ENCODE measurements around the gene COPE.
"Not testable (repeated sequence)": the region's sequence is repeated elsewhere in the genome, so short reads cannot be mapped to it uniquely, and the experiment has no call there.

COPE gene

DNA sequence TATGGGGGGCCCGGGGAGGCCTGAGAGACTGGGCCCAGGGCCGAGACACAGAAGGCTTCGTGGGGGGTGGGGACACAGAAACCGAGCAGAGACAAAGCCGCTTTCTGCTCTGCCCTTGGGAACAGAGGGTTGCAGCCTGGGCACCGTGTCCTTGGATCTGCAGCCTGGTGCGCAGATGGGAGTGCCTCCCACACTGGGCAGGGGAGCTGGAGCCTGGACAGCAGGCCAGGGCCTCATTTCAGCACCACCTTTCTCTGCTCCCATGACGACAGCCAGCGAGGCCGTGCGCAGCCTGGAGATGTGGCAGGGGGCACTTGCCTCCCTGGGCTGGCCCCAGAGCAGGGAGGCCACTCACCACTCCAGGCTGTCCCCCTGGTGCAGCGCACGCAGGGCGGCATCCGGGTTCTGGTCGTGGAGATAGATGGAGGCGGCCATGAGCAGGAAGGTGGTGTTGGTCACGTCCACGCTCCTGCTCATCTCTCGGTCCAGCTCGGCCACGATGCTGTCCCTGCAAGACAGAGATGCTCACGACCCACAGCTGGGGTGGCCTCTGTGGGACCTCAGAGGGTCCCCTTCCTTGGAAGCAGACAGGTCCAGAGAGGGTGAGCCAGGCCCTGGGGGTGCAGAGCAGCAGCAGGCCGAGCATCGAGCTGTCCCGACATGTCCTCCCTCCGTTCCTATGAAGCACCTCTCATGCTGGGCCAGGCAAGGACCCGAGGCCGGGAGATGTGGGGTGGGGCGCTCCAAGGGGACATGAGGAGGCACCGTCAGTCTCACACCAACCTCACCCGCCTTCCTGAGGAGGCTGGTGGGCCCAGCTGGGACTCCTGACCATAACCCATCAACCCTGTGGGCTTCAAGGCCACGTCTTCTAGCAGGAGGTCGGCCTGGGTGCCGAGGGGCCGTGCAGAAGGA is 12.3 kb downstream of the COPE start:
- no peak for DNase-seq

DNA sequence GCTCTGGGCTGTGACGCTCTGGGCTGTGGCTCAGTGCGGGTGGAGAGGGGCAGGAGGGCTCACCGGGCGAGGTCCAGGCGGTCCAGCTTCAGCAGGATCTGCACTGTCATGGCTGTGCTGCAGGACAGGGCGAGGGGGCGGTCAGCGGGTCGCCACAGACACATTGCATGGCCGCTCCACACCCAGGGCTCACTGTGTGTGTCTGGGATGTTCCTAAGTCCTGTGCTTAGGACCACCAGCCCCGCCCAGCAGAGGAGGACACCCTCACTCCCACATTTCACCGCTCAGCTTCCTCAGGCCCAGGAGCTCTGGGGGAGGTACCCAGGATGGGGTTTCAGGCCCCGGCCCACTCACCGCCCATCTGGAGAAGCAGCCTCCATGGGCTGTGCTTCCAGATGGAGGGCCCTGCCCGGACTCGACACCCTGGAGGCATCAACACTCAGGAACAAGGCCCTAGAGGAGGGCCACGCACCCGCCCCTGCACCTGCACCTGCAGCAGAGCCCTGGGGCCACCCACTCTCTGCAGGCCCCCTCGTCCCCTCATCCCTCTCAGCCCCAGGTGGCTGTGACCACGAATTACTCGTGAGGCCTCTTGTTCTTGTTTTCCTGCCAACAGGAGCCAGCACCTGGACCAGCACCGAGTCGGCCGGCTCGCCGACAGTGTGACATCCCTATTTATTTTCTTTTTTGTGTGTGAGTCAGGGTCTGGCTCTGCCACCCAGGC is 13.5 kb downstream of the COPE start:
- no peak for DNase-seq

DNA sequence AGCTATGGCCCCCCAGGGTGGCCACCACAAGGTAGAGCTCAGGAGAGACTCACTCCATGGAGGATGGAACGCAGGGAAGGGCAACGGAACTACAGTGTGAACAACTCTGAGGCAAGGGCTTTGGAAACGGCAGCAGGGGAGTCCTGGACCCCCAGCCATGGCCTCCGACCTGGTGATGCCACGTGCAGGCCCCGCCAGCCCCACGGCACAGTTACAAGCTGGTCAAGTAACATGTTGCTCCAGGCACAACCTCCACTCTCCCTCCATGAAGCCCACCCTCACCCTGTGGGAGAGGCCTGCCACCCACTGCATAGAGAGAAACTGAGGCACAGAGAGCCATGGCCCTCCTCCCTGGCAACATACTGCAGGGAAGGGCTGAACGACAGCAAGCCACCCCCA is 14.1 kb downstream of the COPE start:
- DNase-seq = no peak

DNA sequence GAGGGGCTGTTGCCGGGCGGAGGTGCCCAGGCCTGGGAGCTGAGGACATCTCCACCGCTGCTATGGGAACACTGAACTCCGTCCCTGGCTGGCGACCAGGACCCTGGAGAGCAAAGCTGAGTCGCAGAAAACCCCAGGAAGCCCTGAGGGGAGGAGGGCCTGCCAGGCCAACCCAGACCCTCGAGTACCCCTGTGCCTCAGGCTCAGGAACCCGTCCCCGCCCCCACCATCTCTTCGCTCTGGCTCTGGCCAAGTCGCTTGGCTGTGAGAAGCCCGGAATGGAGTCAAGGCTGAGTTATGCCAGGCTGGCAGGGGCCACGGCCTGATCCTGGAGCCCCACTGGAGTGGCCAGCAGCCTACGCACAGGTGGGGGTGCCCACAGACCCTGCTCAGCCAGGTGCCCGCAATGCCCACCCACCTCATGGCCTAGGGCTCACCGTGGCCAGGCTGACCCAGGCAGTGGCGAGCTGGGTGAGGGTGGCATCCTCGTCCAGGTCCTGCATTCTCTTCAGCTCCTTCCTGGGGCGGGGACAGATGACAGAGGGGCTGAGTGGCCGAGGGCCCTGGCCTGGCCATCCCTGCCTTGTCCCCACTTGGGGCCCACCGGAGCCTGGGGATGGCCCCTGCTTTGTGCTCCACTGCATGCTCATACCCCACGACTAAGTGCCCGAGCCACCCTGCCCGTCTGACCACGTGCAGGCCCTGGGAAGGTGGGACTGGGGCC is 14.7 kb downstream of the COPE start:
- no peak for DNase-seq

DNA sequence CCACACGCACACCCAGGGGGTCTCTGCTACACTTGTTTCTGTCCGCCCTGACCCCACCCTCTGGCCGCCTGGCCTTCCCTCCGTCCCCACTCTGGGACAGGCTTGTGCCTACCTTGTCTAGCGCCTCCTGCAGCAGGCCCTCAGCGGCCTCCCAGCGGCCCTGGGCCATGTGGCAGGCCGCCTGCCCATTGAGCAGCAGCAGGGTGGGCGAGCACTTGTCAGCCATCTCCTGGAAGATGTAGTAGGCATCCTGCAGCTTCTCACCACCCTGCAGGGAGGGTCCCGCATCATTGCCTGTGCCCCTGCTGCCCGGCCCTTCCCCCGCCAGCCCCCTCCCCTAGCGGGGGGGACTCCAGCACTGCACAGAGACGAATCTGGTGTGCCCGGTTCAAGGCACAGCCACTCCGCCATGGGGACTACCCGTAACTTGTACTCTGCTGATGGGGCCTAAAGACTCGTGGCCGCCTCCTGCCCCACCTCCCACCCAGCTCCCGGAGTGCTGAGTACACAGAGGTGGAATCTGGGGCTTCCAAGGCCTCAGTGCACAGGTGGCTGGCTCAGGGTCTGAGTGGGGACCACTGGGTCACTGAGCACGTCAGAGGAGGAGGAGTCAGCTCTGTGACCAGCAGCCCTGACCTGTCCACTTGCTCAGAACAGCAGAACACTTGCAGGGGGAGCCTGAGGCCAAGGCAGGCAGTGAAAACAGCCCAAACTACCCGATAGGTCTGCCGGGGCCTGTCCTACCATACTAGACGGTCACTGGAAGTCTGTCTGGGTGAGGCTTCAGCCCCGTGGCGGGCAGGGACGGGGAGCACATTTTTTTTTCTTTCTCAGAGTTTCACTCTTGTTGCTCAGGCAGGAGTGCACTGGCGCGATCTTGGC is 15.8 kb downstream of the COPE start:
- DNase-seq = no peak

DNA sequence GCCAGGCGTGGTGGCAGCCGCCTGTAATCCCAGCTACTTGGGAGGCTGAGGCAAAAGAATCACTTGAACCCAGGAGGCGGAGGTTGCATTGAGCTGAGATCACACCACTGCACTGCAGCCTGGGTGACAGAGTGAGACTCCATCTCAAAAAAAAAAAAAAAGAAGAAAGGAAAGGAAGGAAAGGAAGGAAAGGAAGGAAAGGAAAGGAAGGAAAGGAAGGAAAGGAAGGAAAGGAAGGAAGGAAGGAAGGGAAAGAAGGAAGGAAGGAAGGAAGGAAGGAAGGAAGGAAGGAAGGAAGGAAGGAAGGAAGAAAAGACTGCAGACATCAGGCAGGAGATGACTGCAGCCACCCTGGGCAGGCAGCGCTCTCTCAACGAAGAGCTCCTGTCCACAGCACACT is 16.7 kb downstream of the COPE start:
- not testable (repeated sequence) for DNase-seq

DNA sequence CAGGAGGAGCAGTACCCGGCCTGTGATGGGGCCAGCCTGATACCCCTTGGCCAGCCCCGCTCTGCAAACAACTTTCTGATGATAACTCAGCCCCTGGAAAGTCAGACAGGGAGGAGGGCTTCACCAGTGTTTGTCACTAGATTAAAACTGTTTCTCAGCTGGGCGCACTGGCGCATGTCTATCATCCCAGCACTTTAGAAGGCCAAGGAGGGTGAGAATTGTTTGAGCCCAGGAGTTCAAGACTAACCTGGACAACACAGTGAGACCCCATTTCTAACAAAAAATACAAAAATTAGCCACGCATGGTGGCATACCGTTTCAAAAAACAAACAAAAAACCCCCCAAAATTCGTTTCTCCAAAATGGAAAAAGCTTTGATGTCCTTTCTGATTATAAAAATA is 17.7 kb downstream of the COPE start:
- no peak for DNase-seq

DNA sequence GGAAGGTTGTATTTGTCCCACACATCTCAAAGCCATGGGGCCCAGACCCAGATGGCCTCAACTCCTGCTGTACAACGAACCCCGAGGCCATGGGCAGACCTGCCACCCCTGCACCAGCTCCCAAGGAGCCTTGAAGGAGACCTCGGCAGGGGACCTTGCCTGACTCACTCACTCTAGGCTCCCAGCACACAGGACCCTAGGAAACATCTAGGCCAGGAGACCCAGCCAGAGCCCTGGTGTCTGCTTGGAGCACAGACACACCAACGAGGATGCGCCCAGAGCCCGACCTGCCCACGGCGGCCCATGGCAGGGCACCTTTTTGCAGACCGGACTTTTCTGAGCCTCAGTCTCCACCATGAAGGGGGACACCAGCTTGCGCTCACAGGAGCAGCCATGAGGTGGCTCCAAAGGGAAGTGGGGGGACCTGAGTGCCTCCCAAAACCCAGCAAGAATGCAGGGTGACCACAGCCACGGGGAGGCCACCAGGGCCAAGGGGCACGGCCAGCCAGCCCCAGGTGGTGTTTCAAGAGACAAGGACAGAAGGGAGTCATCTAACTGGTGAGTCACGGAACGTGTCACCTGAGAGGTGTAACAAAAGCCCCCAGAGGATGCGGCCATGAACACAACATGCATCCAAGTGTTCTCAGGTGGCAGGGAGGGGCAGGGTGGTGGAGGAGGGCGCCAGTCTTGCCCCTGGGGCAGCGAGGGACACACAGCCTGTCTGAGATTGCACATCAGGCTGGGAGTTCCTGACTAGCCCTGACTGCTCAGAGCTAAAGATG is 18.3 kb downstream of the COPE start:
- no peak for DNase-seq

DNA sequence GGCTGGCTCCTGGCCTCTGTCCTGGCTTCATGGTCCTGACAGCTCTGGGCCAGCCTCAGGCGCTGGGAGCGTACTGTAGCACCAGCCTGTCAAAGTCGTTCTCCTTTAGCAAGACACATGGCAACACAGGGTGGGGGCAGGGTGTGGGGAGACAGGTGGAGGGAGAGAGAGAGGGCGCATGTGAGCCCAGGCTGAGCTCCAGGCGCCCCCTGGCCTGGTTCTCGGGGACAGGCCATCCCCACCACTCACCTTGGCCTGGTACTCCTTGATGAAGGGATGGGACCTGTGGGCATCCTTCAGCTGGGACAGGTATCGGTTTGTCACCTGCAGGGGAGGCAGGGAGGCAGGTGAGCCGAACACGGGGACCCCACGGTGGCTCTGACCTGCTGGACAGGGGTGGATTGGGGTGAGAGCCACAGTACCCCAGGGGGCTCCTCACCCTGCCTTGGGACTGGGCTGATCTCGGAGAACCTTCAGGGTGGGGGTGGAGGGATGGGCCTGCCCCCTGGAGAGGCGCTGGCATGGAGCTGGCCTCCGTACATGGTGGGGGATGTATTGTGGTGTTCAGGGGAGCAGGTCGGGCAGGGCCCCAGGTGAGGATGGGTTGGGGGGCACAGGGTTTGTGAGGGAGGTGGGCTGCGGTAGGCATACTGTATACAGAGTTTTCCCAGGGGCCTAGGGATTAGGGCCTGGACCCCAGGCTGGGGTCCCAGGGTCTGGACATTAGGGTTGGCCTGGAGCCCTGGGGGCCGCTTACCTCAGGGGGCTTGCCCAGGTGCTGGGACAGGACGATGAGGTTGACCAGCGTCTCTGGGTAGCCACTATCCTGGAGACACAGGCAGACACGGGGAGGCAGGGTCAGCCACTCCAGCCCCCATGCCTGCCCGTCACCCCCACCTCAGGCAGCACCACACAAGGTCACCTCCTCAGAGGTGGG is 19.3 kb downstream of the COPE start:
- no peak for DNase-seq

DNA sequence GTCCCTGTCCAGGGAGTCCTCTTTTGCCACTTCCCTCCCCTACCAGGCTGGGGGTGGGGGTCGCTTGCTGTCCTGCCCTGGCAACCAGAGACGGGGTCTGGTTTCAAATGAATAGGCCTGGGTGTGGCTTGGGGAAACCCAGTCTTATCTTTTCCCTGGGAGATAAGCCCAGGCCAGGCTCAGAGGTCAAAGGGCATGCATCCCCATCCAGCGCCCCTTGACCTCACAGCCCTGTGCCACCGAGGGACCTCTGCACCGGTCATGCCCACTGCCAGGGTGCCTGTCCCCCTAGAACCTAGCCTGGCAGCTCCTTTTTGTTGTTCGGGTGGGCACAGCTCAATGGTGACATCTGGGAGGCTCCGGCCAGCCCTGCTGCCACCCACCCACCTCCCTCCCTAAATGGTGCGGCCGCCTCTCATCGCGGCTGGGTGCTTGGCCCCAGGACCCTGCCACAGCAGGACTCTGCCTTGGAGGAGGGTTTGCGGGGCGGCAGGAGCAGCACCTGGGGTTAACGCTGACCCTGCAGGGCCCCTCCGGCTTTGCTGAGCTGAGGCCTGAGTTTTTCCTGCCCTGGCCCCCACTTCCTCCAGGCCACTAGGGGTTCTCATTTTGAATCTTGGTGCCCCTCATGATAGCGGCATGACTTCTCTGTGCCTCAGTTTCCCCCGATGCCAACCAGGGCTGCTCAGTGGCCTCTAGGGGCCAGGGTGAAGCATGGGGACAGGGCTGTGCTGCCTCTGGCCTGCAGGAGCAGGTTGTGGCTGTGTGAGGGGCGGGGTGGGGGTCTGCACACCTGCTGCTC is 20.4 kb downstream of the COPE start:
- DNase-seq = no peak

DNA sequence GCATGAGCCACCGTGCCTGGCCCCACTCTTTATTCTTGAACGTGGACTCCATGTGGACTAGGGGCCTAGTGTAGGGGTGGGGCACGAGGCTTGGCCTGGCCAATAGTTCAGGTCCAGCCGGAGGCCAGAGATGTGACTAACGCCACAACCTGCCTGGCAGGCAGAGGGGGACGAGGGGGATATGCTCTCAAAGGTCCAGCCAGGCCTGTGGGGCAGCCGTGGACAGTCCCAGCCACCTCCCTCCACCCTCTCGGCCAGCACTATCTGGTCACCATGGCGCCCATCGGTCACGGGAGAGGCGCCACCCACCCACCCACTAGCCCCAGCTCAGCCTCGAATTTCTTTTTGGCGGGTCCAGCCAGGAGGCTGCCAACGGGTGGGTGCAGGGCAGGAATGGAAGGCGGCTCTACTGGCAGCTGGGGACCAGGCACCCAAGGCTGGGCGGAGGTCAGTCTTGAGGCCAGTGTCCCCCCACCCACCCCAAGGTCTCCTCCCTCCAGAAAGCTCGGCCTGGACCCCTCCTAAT is 21.0 kb downstream of the COPE start:
- DNase-seq = no peak

DNA sequence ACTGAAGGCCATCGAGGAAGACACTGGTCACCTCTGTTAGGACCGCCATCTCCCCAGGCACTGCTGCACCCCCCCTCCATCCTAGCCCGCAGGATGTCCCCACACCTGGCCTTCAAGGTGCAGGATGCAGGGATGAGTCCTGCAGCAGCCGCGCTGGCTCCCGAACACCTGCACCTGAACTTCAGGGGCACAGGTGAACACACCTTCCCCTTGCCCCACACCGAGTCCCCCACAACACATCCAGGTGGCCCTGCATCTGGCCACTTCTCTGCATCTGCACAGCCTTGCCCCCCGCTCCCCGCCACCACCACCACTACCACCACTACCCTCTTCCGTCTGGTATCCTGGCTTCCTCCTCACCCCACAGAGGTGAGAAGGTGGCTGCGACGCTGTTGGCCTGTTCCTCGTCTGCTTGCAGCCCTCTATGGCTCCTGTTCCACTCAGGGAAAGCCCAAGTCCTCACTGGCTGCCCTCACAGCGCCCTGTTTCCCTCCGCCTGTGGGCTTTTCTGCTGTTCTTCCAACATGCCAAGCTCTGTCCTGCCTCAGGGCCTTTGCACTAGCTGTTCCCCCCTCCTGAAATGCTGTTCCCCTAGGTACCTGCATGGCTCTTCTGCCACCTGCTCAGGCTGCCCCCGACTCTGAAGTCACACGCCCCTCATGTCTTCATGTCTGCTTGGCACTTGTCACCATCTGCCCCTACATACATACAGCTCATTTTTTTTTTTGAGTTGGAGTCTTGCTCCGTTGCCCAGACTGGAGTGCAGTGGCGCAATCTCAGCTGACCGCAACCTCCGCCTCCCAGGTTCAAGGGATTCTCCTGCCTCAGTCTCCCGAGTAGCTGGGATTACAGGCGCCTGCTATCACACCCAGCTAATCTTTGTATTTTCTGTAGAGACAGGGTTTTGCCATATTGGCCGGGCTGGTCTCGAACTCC is 21.8 kb downstream of the COPE start:
- no peak for DNase-seq

DNA sequence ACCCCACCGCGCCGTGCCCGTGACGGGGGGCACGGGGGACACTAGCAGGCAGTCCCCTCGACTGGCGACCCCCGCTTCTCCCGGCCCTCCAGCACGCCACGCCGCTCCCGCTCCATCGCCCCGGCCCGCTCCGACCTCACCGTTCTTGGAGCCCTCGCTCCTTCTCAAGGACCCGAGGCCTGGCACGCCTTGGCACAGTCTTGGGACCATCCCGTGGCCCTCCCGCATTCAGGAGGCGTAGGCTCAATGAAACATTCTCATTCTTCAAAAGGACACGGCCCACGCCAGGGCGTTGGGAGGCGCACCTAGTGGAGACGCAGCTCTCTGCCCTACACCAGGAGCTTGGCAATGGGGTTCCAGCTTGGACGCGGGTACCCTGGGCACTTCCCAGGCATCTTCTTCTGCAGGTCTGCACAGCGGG is 22.8 kb downstream of the COPE start:
- DNase-seq = no peak

DNA sequence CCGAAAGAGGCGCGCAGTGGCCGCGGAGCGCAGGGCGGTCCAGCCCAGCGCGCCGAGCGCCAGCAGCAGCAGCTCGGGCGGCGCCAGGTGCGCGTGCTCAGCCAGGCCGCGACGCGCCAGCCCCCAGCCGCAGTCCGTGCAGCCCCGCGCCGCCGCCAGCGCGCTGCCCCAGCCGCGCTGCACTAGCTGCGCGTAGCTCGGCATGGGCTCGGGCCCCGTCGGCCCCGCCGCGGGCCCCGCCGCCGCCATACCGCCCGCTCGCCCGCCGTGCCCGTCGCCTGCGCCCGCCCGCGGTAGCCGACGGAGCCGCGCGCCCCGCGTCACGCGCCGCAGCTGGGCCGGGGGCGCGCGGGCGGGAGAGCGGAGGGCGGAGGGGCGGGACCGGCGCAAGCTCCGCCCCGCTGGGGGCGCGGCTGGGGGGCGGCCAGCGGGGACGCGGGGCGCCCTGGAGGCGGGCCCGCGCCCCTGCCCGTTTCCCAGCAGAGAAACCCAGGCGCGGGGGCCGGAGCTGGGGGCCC is 23.3 kb downstream of the COPE start, which contains the start of gene CERS1:
Gene CERS1 (minus strand): TSS at position 335 of the 518 bp plus-strand sequence. CDS start 86 bp downstream, at position 249.
- DNase-seq = no peak

DNA sequence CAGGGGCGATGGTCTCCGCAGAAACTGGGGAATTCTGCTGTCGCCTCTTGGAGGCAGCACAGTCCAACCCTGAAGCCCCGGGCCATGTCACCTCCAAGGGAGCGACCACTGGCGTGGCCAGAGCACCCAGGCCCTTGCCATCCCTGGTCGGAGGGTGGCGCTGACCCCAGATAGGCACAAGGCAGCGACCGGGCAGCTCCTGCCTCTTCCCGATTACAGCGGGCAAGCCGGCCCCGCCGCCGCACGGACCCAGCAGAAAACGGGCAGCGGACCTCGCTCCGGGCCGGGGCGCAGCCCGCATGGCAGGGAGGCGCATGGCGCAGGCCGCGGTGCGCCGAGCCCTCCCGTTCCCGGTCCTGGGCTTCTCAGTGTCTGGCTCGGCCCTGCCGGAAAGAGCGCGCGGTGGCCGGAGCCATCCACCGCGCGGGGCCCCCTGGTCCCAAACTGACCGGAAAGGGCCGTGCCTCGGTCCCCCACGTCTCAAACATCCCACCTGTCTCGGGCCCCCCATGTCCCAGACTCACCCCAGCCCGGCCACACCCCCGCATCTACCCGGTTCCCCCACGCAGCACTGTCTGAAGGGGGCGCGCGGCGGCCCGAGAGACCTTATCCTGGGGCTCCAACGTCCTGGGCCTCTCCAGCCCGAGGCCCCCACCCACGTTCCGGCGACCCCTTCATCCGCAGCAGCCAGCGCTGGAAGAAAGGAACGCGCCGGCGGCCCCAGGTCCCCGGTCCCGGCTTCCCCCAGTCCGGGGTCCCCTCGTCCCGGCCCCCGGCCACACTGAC is 24.0 kb downstream of the COPE start:
- no peak for DNase-seq

DNA sequence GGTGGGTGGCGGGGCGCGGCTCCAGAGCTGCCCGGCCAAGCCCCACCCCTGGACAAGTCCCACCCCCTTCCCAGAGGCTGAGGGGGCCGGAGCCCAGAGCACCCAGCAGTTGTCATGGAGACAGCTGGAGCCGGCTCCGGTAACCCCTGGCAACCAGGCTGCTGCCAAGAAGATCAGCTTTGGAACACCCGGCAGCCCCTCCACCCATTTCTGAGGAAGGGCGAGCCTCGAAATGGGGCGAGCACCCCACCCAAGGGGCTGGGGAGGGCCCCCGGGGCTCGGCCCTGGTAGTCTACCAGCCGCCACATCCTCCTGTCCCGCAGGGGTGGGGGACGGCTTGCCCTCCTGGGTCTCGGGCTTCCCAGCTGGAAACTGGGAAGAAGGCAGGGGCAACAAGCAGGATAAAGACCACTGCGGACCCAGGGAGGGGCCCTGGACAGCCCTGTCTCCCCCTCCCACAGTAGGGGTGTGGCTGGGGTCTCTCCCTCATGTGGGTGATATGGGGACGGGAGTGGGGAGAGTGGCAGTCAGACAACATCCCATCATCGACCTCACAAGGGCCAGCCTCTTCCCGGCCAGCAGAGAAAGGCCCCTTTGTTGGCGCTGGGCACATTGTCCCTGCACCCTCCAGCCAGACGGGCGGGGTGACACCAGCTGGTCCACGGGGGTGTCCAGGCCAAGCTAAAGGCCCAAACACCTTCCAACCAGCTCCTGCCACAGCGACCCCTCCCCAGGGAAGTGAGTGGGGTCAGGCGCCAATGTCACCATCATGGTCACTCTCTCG is 24.7 kb downstream of the COPE start:
- no peak for DNase-seq

All from CD4-positive, alpha-beta T cell treated with Interleukin-10 for 1 hour (primary cell).